PFSK-1 (cell line): ENCODE measurements around the gene COL9A1.

Experiments used
- FOXP2 ChIP-seq: optimal IDR thresholded peaks from 2 replicates; pipeline ENCODE3; 2011; ENCODE audit warnings: borderline replicate concordance, control low read depth, inconsistent platforms; ENCODE audit not compliant: insufficient read depth; ENCODE audit errors: extremely low read length, extremely low read depth
- POLR2AphosphoS5 ChIP-seq: IDR thresholded peaks from 2 replicates; pipeline ENCODE4 v1.6.1; 2012; ENCODE audit warnings: low read depth, mild to moderate bottlenecking, control low read depth, low read length, moderate library complexity
- SIN3A ChIP-seq: IDR thresholded peaks from 2 replicates; pipeline ENCODE4 v1.6.1; 2012; ENCODE audit warnings: mild to moderate bottlenecking, low read length, moderate library complexity, borderline replicate concordance; ENCODE audit not compliant: insufficient read depth
- TAF1 ChIP-seq: IDR thresholded peaks from 2 replicates; pipeline ENCODE4 v1.6.1; 2012; ENCODE audit warnings: low read length, control low read depth, borderline replicate concordance; ENCODE audit not compliant: insufficient read depth
- TF ChIP-seq, protein P1 (sequence below), 2 experiments: IDR thresholded peaks; 2 replicates each; pipeline versions ENCODE4 v1.6.1 to v1.8.0; 2011 to 2012; ENCODE audit warnings: low read depth in 2 of 2, low read length in 2 of 2, control low read depth in 1 of 2, inconsistent platforms in 1 of 2, mild to moderate bottlenecking in 1 of 2, moderate library complexity in 1 of 2; ENCODE audit not compliant: insufficient read depth in 1 of 2

COL9A1 gene

GRCh38 chr6:70186461-70186860, 116.4 kb downstream of the COL9A1 start:
- no peak for TF ChIP-seq SIN3A
- TF ChIP-seq TAF1: no peak
- no peak for TF ChIP-seq POLR2AphosphoS5
- TF ChIP-seq FOXP2: no peak
- TF ChIP-seq, protein P1, sequence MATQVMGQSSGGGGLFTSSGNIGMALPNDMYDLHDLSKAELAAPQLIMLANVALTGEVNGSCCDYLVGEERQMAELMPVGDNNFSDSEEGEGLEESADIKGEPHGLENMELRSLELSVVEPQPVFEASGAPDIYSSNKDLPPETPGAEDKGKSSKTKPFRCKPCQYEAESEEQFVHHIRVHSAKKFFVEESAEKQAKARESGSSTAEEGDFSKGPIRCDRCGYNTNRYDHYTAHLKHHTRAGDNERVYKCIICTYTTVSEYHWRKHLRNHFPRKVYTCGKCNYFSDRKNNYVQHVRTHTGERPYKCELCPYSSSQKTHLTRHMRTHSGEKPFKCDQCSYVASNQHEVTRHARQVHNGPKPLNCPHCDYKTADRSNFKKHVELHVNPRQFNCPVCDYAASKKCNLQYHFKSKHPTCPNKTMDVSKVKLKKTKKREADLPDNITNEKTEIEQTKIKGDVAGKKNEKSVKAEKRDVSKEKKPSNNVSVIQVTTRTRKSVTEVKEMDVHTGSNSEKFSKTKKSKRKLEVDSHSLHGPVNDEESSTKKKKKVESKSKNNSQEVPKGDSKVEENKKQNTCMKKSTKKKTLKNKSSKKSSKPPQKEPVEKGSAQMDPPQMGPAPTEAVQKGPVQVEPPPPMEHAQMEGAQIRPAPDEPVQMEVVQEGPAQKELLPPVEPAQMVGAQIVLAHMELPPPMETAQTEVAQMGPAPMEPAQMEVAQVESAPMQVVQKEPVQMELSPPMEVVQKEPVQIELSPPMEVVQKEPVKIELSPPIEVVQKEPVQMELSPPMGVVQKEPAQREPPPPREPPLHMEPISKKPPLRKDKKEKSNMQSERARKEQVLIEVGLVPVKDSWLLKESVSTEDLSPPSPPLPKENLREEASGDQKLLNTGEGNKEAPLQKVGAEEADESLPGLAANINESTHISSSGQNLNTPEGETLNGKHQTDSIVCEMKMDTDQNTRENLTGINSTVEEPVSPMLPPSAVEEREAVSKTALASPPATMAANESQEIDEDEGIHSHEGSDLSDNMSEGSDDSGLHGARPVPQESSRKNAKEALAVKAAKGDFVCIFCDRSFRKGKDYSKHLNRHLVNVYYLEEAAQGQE (IDR thresholded peaks at IDR 0.05; ENCODE audit: insufficient read depth in 1 of 2, low read depth in 2 of 2, low read length in 2 of 2): no peak

GRCh38 chr6:70184723-70185122, 118.2 kb downstream of the COL9A1 start:
- TF ChIP-seq, protein P1 (IDR thresholded peaks at IDR 0.05; ENCODE audit: insufficient read depth in 1 of 2, low read depth in 2 of 2, low read length in 2 of 2): no peak
- TF ChIP-seq TAF1 (no peak), FOXP2 (no peak), POLR2AphosphoS5 (no peak), SIN3A (no peak)

DNA sequence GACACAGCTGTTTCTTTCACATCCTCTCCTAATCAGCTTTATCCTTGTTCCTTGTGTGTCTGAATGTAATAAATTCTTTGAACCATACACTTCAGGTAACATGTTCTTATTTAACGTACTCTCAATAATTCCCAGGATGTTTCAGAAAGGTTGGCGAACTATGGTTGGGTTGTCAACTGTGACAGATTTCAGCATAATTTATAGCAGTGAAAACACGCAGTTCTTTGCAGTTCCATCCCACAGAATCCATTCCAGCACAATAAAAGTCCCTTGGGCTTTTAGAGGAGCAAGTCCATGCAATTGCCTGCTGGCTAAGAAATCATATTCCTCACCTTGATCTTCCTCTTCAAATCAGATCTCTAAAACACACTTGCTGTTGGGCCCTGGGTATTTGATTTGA, 119.3 kb downstream of the COL9A1 start:
- TF ChIP-seq POLR2AphosphoS5 (no peak), SIN3A (no peak), FOXP2 (no peak), TAF1 (no peak)
- TF ChIP-seq, protein P1 (IDR thresholded peaks at IDR 0.05; ENCODE audit: insufficient read depth in 1 of 2, low read depth in 2 of 2, low read length in 2 of 2): no peak

DNA sequence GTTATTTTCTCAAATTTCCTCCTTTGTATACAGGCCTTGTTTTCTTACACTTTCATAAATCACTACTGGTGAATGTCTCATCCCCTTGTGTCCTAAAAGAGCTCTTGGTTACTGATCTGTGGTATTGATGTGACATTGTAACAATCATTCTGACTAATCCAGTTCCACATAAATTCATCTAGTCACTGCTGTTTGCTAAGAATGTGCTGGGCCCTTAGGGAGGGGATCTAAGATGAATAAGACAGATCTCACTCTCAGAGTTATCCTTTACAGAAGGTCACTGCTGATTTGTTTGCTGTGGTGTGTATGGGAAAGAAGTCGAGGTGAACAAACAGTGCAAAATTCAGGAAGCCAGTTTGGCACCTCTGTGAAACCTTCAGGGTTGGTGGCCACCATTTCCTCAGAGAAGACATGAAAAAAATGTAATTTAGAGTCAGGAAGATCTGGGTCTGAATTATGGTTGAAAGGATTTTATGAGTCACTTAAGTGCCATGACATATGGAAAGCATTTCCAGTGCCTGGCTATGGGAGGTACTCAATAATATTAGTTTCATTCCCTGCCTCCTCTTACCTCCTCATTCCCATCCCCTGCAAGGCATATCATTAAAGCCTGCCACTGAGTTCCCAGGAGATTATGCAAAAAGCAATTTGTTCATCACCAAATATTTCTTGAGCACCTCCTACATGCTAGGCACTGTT, 121.8 kb downstream of the COL9A1 start:
- TF ChIP-seq, protein P1 (IDR thresholded peaks at IDR 0.05; ENCODE audit: insufficient read depth in 1 of 2, low read depth in 2 of 2, low read length in 2 of 2): no peak
- TF ChIP-seq POLR2AphosphoS5: no peak
- TF ChIP-seq SIN3A: no peak
- no peak for TF ChIP-seq FOXP2
- TF ChIP-seq TAF1: no peak
